Measurements from ENCODE around the gene TEX10. TPM values are rescaled to one million over a fixed set of nuclear protein-coding genes. Genes with fewer than 3 reads are reported as not detected.
A peak's percentile ranks its signal among the peaks of the same experiment; 100 is the strongest.
"Not testable (repeated sequence)": the region's sequence is repeated elsewhere in the genome, so short reads cannot be mapped to it uniquely, and the experiment has no call there.

TEX10 gene
- total RNA-seq, 2 experiments from 2014 or later = 26.6 to 30.2 TPM

- intact Hi-C loops (cut with micrococcal nuclease) = no loop called here
- Mint-ChIP-seq H3K27ac (no peak overlapping the region), H3K4me3 (no peak overlapping the region), H3K27me3 (no peaks in the 10 kb centered on the region), H3K9me3 (no peaks in the 10 kb centered on the region), H3K36me3 (ENCODE audit: low read depth) (peaks cover 41% of the 10 kb centered on the region), H3K4me1 (ENCODE audit: low read depth) (peaks cover 21% of the 10 kb centered on the region)
- TF ChIP-seq, protein P1, sequence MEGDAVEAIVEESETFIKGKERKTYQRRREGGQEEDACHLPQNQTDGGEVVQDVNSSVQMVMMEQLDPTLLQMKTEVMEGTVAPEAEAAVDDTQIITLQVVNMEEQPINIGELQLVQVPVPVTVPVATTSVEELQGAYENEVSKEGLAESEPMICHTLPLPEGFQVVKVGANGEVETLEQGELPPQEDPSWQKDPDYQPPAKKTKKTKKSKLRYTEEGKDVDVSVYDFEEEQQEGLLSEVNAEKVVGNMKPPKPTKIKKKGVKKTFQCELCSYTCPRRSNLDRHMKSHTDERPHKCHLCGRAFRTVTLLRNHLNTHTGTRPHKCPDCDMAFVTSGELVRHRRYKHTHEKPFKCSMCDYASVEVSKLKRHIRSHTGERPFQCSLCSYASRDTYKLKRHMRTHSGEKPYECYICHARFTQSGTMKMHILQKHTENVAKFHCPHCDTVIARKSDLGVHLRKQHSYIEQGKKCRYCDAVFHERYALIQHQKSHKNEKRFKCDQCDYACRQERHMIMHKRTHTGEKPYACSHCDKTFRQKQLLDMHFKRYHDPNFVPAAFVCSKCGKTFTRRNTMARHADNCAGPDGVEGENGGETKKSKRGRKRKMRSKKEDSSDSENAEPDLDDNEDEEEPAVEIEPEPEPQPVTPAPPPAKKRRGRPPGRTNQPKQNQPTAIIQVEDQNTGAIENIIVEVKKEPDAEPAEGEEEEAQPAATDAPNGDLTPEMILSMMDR (IDR thresholded peaks at IDR 0.05) = no peak
- ChIA-PET CTCF (no interaction called here), POLR2A (no interaction called here)
- ATAC-seq (no peak), DNase-seq (no peak)
Observed at GRCh38 chr9:100340224-100340623, 12.5 kb downstream of the TEX10 start.

GRCh38 chr9:100338736-100339135 lies 14.0 kb downstream of the TEX10 start:
- ATAC-seq; DNase-seq; H3K27ac Mint-ChIP-seq; H3K27me3 Mint-ChIP-seq; H3K4me3 Mint-ChIP-seq; intact Hi-C loops (cut with micrococcal nuclease); H3K9me3 Mint-ChIP-seq: not testable (repeated sequence)
- peaks cover 45% of the 10 kb centered on the region for H3K36me3 Mint-ChIP-seq (ENCODE audit: low read depth)
- POLR2A ChIA-PET = interaction anchor here (1.1 to 1.2 kb wide), 2 partner anchors 13 to 15 kb away, joined by 3 to 4 read pairs; no protein-coding TSS in a partner anchor
- H3K4me1 Mint-ChIP-seq (ENCODE audit: low read depth) = peaks cover 23% of the 10 kb centered on the region
- CTCF ChIA-PET = interaction anchor here (1.0 to 1.9 kb wide), 2 partner anchors 12 to 14 kb away, joined by 3 to 10 read pairs; no protein-coding TSS in a partner anchor

- Mint-ChIP-seq H3K27ac (no peak overlapping the region), H3K9me3 (no peaks in the 10 kb centered on the region), H3K4me3 (no peak overlapping the region), H3K36me3 (ENCODE audit: low read depth) (peaks cover 40% of the 10 kb centered on the region), H3K27me3 (no peaks in the 10 kb centered on the region), H3K4me1 (ENCODE audit: low read depth) (peaks cover 7% of the 10 kb centered on the region)
- POLR2A ChIA-PET = no interaction called here
- ATAC-seq = no peak
- TF ChIP-seq, protein P1 (IDR thresholded peaks at IDR 0.05) = peak; percentile 51
- CTCF ChIA-PET = interaction anchor here (0.6 to 3.1 kb wide), 25 partner anchors 9 to 1139 kb away, joined by 3 to 22 read pairs (median 4); partner anchors contain the start of gene TEX10
- DNase-seq = no peak
- intact Hi-C loops (cut with micrococcal nuclease) = loop anchor here (10.0 kb wide), 2 partner anchors 270 to 300 kb away; no protein-coding TSS in a partner anchor
Observed at GRCh38 chr9:100324594-100325200, 28.0 kb downstream of the TEX10 start.

- POLR2A ChIA-PET = no interaction called here
- ATAC-seq (no peak), DNase-seq (peak; percentile 63)
- TF ChIP-seq, protein P1 (IDR thresholded peaks at IDR 0.05) = peak; percentile 74
- CTCF ChIA-PET = interaction anchor here (0.8 to 3.1 kb wide), 9 partner anchors 15 to 512 kb away, joined by 3 to 22 read pairs (median 3); partner anchors contain the start of gene TMEFF1
- Mint-ChIP-seq H3K9me3 (no peaks in the 10 kb centered on the region), H3K27ac (no peak overlapping the region), H3K27me3 (no peaks in the 10 kb centered on the region), H3K36me3 (ENCODE audit: low read depth) (peaks cover 40% of the 10 kb centered on the region), H3K4me1 (ENCODE audit: low read depth) (peaks cover 11% of the 10 kb centered on the region), H3K4me3 (no peak overlapping the region)
- intact Hi-C loops (cut with micrococcal nuclease) = loop anchor here (10.0 kb wide), 2 partner anchors 272 to 298 kb away; no protein-coding TSS in a partner anchor
Observed at GRCh38 chr9:100322954-100323536, 29.7 kb downstream of the TEX10 start.

GRCh38 chr9:100317706-100318105 lies 35.0 kb downstream of the TEX10 start:
- TF ChIP-seq, protein P1 (IDR thresholded peaks at IDR 0.05) = no peak
- CTCF ChIA-PET = interaction anchor here (1.2 kb wide), 1 partner anchor 8 kb away, joined by 3 read pairs; no protein-coding TSS in a partner anchor
- DNase-seq = no peak
- no peaks in the 10 kb centered on the region for H3K9me3 Mint-ChIP-seq
- ATAC-seq = no peak
- H3K36me3 Mint-ChIP-seq (ENCODE audit: low read depth) = peaks cover 61% of the 10 kb centered on the region
- intact Hi-C loops (cut with micrococcal nuclease) = no loop called here
- H3K4me3 Mint-ChIP-seq = no peak overlapping the region
- H3K4me1 Mint-ChIP-seq (ENCODE audit: low read depth) = peaks cover 14% of the 10 kb centered on the region
- POLR2A ChIA-PET = no interaction called here
- no peak overlapping the region for H3K27ac Mint-ChIP-seq
- no peaks in the 10 kb centered on the region for H3K27me3 Mint-ChIP-seq

Data from activated CD8-positive, alpha-beta T cell treated with anti-CD3 and anti-CD28 coated beads for 36 hours (primary cell).